ENCODE measurements around the gene HSP90AA1. TPM values are rescaled to one million over a fixed set of nuclear protein-coding genes. Genes with fewer than 3 reads are reported as not detected.

The HSP90AA1 gene
- total and polyA plus RNA-seq, 2 donors (not counting 1 experiment from before 2014, with no cell fraction given): 190 to 222 TPM

GRCh38 chr14:102120888-102121287 lies 34.0 kb upstream of the HSP90AA1 start:
- peaks cover 0 to 19% (median 10%) of the 10 kb centered on the region in 3 donors for H3K9me3 ChIP-seq (ENCODE audit: control extremely low read depth in 1 of 3, control insufficient read depth in 2 of 3, insufficient read depth in 1 of 3, low read length in 2 of 3)
- peaks cover 3% of the 10 kb centered on the region for H3K9me3 Mint-ChIP-seq (ENCODE audit: insufficient read depth)
- no peak overlapping the region for H2AFZ ChIP-seq (ENCODE audit: insufficient read depth, low read depth, low read length, poor library complexity, severe bottlenecking)
- no peak for DNase-seq
- H3K4me2 ChIP-seq (replicated peaks; ENCODE audit: low read depth, low read length, poor library complexity, severe bottlenecking): no peak overlapping the region
- no peak overlapping the region for H3K9ac ChIP-seq (ENCODE audit: low read length)
- WGBS (ENCODE audit: insufficient coverage): 100% methylated on average over 1 of the region's 1 CpG
- H3K4me1 Mint-ChIP-seq: no peaks in the 10 kb centered on the region
- no peak overlapping the region for H3K27ac ChIP-seq (ENCODE audit: low read length in 2 of 2)
- no peak overlapping the region for H3K27ac Mint-ChIP-seq
- H3K36me3 ChIP-seq (replicated peaks in 1 of 2; ENCODE audit: control extremely low read depth in 1 of 2, control insufficient read depth in 1 of 2, extremely low read depth in 1 of 2, insufficient read depth in 2 of 2, low read length in 1 of 2): no peaks in the 10 kb centered on the region
- ATAC-seq (ENCODE audit: low read depth): no peak
- no peaks in the 10 kb centered on the region for H3K27me3 ChIP-seq (replicated peaks in 1 of 4; ENCODE audit: control extremely low read depth in 1 of 4, control insufficient read depth in 3 of 4, insufficient read depth in 4 of 4, low read length in 3 of 4)
- no peaks in the 10 kb centered on the region for H3K79me2 ChIP-seq (ENCODE audit: control insufficient read depth, insufficient read depth, low read length)
- CTCF ChIA-PET: interaction anchor here (1.4 kb wide), 1 partner anchor 15 kb away, joined by 3 read pairs; no protein-coding TSS in a partner anchor
- POLR2A ChIA-PET: no interaction called here
- no peaks in the 10 kb centered on the region for H3K4me1 ChIP-seq (ENCODE audit: control insufficient read depth in 2 of 2, insufficient read depth in 2 of 2, low read length in 2 of 2)
- no peak overlapping the region for H3K4me3 Mint-ChIP-seq
- H3K4me3 ChIP-seq (ENCODE audit: control extremely low read depth in 1 of 5, extremely low read depth in 1 of 5, insufficient read depth in 1 of 5, low read depth in 2 of 5, low read length in 4 of 5): no peak overlapping the region
- intact Hi-C loops (cut with micrococcal nuclease): no loop called here
- no peak for TF ChIP-seq CTCF (IDR thresholded peaks at IDR 0.05)
- no peak for TF ChIP-seq EZH2 (IDR thresholded peaks at IDR 0.05; ENCODE audit: borderline replicate concordance, insufficient read depth, low read depth, low read length, poor library complexity, severe bottlenecking)
- no peaks in the 10 kb centered on the region for H4K20me1 ChIP-seq (ENCODE audit: control insufficient read depth, insufficient read depth, low read length, poor library complexity, severe bottlenecking)
- no peaks in the 10 kb centered on the region for H3K27me3 Mint-ChIP-seq

GRCh38 chr14:102117852-102118251 lies 31.0 kb upstream of the HSP90AA1 start:
- no peak for ATAC-seq (ENCODE audit: low read depth)
- no peak for DNase-seq
- Histone ChIP-seq H3K4me3 (ENCODE audit: control extremely low read depth in 1 of 5, extremely low read depth in 1 of 5, insufficient read depth in 1 of 5, low read depth in 2 of 5, low read length in 4 of 5) (no peak overlapping the region), H3K4me2 (replicated peaks; ENCODE audit: low read depth, low read length, poor library complexity, severe bottlenecking) (no peak overlapping the region), H3K27ac (ENCODE audit: low read length in 2 of 2) (no peak overlapping the region), H3K27me3 (replicated peaks in 1 of 4; ENCODE audit: control extremely low read depth in 1 of 4, control insufficient read depth in 3 of 4, insufficient read depth in 4 of 4, low read length in 3 of 4) (no peaks in the 10 kb centered on the region), H3K9me3 (ENCODE audit: control extremely low read depth in 1 of 3, control insufficient read depth in 2 of 3, insufficient read depth in 1 of 3, low read length in 2 of 3) (peaks cover 0 to 19% (median 10%) of the 10 kb centered on the region in 3 donors), H4K20me1 (ENCODE audit: control insufficient read depth, insufficient read depth, low read length, poor library complexity, severe bottlenecking) (no peaks in the 10 kb centered on the region), H3K4me1 (ENCODE audit: control insufficient read depth in 2 of 2, insufficient read depth in 2 of 2, low read length in 2 of 2) (no peaks in the 10 kb centered on the region), H2AFZ (ENCODE audit: insufficient read depth, low read depth, low read length, poor library complexity, severe bottlenecking) (no peak overlapping the region), H3K36me3 (replicated peaks in 1 of 2; ENCODE audit: control extremely low read depth in 1 of 2, control insufficient read depth in 1 of 2, extremely low read depth in 1 of 2, insufficient read depth in 2 of 2, low read length in 1 of 2) (no peaks in the 10 kb centered on the region), H3K9ac (ENCODE audit: low read length) (no peak overlapping the region), H3K79me2 (ENCODE audit: control insufficient read depth, insufficient read depth, low read length) (no peaks in the 10 kb centered on the region)
- 100% methylated on average over 3 of the region's 3 CpGs for WGBS (ENCODE audit: insufficient coverage)
- Mint-ChIP-seq H3K27ac (no peak overlapping the region), H3K27me3 (no peaks in the 10 kb centered on the region), H3K4me1 (no peaks in the 10 kb centered on the region), H3K4me3 (no peak overlapping the region), H3K9me3 (ENCODE audit: insufficient read depth) (peaks cover 3% of the 10 kb centered on the region)
- POLR2A ChIA-PET: no interaction called here
- no peak for TF ChIP-seq CTCF (IDR thresholded peaks at IDR 0.05)
- no peak for TF ChIP-seq EZH2 (IDR thresholded peaks at IDR 0.05; ENCODE audit: borderline replicate concordance, insufficient read depth, low read depth, low read length, poor library complexity, severe bottlenecking)
- CTCF ChIA-PET: no interaction called here
- intact Hi-C loops (cut with micrococcal nuclease): no loop called here

Measured in B cell (primary cell).